B cell (primary cell): Measurements from ENCODE around the gene MYD88.

Source experiments
- CTCF ChIP-seq: fragments of 200-600 bp; IDR thresholded peaks from one replicate; pipeline ENCODE4 v1.8.0; 2022; ENCODE audit warnings: antibody characterized with exemption, mild to moderate bottlenecking
- EZH2 ChIP-seq: IDR thresholded peaks from 2 replicates; pipeline ENCODE4 v1.6.1; 2012; ENCODE audit warnings: borderline replicate concordance, low read depth, mild to moderate bottlenecking, moderate library complexity, low read length; ENCODE audit not compliant: insufficient read depth, poor library complexity, severe bottlenecking

DNA sequence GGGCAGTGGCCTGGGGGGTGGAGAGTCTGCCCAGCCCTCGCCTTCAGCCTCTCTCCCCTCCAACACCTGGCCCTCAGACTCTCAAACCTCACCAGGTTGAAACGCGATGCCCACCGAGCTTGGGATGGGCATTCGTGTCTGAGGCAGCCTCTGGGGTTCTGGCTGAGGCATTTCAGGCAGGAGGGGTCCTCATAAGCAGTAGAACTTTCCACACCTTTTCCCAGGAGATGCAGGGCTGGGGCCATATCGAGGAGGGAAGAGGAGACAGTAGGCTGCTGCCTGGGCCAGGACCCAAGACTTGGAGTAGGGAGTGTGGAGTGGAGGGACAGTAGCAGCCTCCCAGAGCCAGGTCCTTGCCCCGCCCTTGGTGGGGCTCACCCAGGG lies 26.1 kb upstream of the MYD88 start:
- TF ChIP-seq CTCF = no peak
- no peak for TF ChIP-seq EZH2
